HL-60 (cell line): ENCODE results near the gene SLC6A6.

ENCODE experiments used
- DNase-seq, 2 experiments: peaks; one replicate each; pipeline ENCODE4 v3.0.0-alpha.2; 2010 to 2020; ENCODE audit warnings: low read depth in 1 of 2, low spot score in 1 of 2
- H3K27ac ChIP-seq: fragments of 250-450 bp; sonication (Bioruptor Pico); replicated peaks from 2 replicates; pipeline ENCODE4 v1.5.1; 2020; ENCODE audit warnings: mild to moderate bottlenecking, moderate library complexity
- H3K27me3 ChIP-seq: fragments of 250-450 bp; sonication (Bioruptor Pico); 2 replicates; pipeline ENCODE4 v1.5.1; 2021; ENCODE audit warnings: mild to moderate bottlenecking, moderate library complexity; ENCODE audit not compliant: insufficient read depth, poor library complexity, severe bottlenecking
- H3K4me3 ChIP-seq: replicated peaks from 2 replicates; pipeline ENCODE4 v1.5.1; 2011; ENCODE audit warnings: mild to moderate bottlenecking, control low read depth, low read length; ENCODE audit not compliant: insufficient read depth
- CTCF ChIP-seq: IDR thresholded peaks from one replicate; pipeline ENCODE4 v1.5.1; 2011; ENCODE audit warnings: low read length, control low read depth, inconsistent platforms; ENCODE audit not compliant: insufficient read depth
- GABPA ChIP-seq: IDR thresholded peaks from 2 replicates; pipeline ENCODE4 v1.6.1; 2012; ENCODE audit warnings: low read depth
- POLR2AphosphoS5 ChIP-seq: IDR thresholded peaks from 2 replicates; pipeline ENCODE4 v1.6.1; 2012; ENCODE audit warnings: low read depth
- SPI1 ChIP-seq: IDR thresholded peaks from 2 replicates; pipeline ENCODE4 v1.6.1; 2012; ENCODE audit warnings: low read depth, mild to moderate bottlenecking, borderline replicate concordance
- TF ChIP-seq, protein P1 (sequence below): IDR thresholded peaks from 2 replicates; pipeline ENCODE4 v1.6.1; 2012; ENCODE audit warnings: low read depth; ENCODE audit not compliant: insufficient replicate concordance

The SLC6A6 gene

GRCh38 chr3:14533457-14533958 is 131.1 kb downstream of the SLC6A6 start:
- no peak overlapping the region for H3K27ac ChIP-seq
- H3K4me3 ChIP-seq: no peak overlapping the region
- no peak for TF ChIP-seq SPI1
- TF ChIP-seq CTCF: no peak
- no peak for TF ChIP-seq POLR2AphosphoS5
- TF ChIP-seq, protein P1, sequence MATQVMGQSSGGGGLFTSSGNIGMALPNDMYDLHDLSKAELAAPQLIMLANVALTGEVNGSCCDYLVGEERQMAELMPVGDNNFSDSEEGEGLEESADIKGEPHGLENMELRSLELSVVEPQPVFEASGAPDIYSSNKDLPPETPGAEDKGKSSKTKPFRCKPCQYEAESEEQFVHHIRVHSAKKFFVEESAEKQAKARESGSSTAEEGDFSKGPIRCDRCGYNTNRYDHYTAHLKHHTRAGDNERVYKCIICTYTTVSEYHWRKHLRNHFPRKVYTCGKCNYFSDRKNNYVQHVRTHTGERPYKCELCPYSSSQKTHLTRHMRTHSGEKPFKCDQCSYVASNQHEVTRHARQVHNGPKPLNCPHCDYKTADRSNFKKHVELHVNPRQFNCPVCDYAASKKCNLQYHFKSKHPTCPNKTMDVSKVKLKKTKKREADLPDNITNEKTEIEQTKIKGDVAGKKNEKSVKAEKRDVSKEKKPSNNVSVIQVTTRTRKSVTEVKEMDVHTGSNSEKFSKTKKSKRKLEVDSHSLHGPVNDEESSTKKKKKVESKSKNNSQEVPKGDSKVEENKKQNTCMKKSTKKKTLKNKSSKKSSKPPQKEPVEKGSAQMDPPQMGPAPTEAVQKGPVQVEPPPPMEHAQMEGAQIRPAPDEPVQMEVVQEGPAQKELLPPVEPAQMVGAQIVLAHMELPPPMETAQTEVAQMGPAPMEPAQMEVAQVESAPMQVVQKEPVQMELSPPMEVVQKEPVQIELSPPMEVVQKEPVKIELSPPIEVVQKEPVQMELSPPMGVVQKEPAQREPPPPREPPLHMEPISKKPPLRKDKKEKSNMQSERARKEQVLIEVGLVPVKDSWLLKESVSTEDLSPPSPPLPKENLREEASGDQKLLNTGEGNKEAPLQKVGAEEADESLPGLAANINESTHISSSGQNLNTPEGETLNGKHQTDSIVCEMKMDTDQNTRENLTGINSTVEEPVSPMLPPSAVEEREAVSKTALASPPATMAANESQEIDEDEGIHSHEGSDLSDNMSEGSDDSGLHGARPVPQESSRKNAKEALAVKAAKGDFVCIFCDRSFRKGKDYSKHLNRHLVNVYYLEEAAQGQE: no peak
- no peak for TF ChIP-seq GABPA
- no peak for DNase-seq
- H3K27me3 ChIP-seq: no peaks in the 10 kb centered on the region

GRCh38 chr3:14534516-14535191 is 132.2 kb downstream of the SLC6A6 start:
- no peak for DNase-seq
- H3K27ac ChIP-seq: no peak overlapping the region

DNA sequence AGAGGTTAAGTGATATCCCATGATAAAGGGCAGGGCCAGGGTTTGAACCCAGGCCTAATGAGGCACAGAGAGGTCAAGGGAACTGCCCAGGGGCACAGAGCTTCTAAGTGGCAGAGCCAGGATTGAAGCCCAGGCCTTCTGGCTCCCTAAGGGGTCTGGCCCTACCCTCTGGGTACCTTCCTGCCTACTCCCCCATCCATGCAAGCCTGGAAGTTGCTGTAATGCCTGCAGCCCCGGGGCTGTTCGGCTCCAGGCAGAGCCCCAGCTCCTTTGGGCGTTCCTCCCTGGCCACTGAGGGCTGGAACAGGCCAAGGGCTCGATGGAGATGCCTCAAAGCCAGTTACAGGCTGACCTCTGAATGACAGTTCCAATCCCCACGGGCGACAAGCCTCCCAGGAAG is 133.2 kb downstream of the SLC6A6 start:
- DNase-seq: no peak
- TF ChIP-seq, protein P1: no peak
- TF ChIP-seq POLR2AphosphoS5: no peak
- Histone ChIP-seq H3K27ac (no peak overlapping the region), H3K4me3 (no peak overlapping the region), H3K27me3 (no peaks in the 10 kb centered on the region)

More at GRCh38 chr3:14534516-14535191, 132.2 kb downstream of the SLC6A6 start:
- Histone ChIP-seq H3K27me3 (no peaks in the 10 kb centered on the region), H3K4me3 (no peak overlapping the region)
- TF ChIP-seq POLR2AphosphoS5: no peak
- no peak for TF ChIP-seq CTCF
- TF ChIP-seq SPI1: no peak
- no peak for TF ChIP-seq GABPA

DNA sequence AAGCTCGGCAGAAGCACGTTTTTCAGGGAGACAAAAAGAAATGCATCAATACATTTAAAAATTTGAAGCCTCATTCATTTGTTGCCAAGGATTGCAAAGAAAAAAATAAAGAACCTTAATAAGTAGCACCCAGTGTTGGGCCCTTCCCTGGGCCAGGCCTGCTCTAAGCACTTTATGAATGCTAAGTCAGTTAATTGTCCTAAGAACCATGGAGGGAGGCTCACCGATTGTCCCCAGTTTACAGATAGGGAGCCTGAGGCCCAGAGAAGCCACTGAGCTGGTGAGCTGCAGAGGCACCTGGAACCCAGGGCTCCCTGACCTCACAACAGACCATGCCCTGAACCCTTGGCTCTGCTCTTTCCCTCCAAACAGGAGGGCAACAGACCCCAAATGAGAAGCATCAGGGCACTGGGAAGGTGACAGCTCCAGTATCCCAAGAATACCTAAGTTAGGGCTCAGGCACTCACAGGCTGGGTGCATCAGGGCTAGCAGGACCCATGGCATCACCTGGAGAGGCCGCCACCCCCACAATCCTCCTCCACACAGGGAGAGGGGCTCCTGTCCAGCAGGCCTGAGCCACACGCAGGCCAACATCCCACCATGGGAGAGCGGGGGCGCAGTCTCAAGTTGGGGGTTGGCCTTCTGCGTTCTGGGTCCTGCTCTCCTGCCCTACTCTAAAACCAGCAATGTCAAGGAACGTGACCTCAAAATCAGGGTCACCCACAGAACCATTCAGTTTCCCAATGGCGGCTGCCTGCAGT is 133.8 kb downstream of the SLC6A6 start:
- no peak for DNase-seq
- no peak overlapping the region for H3K27ac ChIP-seq
- H3K4me3 ChIP-seq: no peak overlapping the region
- no peaks in the 10 kb centered on the region for H3K27me3 ChIP-seq
- TF ChIP-seq, protein P1: no peak
- no peak for TF ChIP-seq CTCF
- no peak for TF ChIP-seq POLR2AphosphoS5
- TF ChIP-seq GABPA: no peak
- TF ChIP-seq SPI1: no peak
